IPS-15b (cell line): ENCODE data around the gene P4HB.
A peak's percentile ranks its signal among the peaks of the same experiment; 100 is the strongest.

Experiments used
- H3K27me3 ChIP-seq: one replicate; pipeline ENCODE4 v1.6.1; 2013; ENCODE audit warnings: low read length; ENCODE audit not compliant: control insufficient read depth, insufficient read depth
- H3K36me3 ChIP-seq: one replicate; pipeline ENCODE4 v1.6.1; 2013; ENCODE audit warnings: low read length; ENCODE audit not compliant: control insufficient read depth, insufficient read depth
- H3K4me1 ChIP-seq: one replicate; pipeline ENCODE4 v1.6.1; 2013; ENCODE audit warnings: mild to moderate bottlenecking, low read length; ENCODE audit not compliant: control insufficient read depth, insufficient read depth
- H3K4me3 ChIP-seq: one replicate; pipeline ENCODE4 v1.5.1; 2013; ENCODE audit warnings: low read depth, low read length
- H3K9ac ChIP-seq: one replicate; pipeline ENCODE4 v1.6.1; 2013; ENCODE audit warnings: low read depth, mild to moderate bottlenecking, low read length
- H3K9me3 ChIP-seq: one replicate; pipeline ENCODE4 v1.6.1; 2013; ENCODE audit warnings: mild to moderate bottlenecking, low read length; ENCODE audit not compliant: control insufficient read depth, insufficient read depth

P4HB gene

DNA sequence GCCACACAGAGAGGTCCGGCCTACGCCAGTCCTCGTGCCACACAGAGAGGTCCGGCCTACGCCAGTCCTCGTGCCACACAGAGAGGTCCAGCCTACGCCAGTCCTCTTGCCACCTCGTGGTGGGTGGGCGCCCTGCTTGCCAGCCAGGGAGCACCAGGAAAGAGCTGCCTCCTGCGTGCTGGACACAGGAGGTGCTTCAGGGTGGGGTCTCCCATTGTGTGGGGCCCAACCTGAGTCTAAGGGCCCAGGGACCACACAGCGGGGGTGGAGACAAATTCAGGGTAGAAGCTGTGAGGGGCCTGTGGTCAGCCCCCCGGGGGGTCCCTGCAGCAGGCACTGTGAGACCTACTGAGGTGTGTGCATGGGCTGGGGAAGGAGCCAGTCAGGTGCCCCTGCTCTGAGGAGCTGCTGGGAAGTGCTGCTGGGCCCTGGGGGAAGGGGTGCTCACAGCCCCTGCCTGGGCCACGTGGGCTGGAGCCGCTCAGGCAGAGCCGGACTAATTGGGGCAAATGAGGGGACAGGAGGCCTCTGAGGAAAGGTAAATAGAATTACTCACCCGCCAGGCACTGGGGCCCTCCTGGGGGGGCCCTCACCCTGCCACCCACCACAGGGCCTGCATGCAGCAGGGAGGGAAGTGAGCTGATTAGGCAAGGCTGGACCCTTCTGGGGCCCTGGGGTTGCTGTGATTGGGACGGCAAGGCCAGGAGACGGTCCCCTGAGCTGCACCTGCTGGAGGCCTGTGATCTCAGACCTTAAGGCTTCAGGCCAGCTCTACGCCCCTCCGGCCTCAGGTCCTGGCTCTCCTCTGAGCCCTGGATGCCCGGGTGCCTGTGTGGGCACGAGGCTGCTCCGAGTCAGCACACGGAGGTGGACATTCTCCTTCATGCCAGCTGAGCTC lies 45.3 kb downstream of the P4HB start:
- H3K4me1 ChIP-seq = peaks cover 3% of the 10 kb centered on the region
- H3K27me3 ChIP-seq = no peaks in the 10 kb centered on the region

DNA sequence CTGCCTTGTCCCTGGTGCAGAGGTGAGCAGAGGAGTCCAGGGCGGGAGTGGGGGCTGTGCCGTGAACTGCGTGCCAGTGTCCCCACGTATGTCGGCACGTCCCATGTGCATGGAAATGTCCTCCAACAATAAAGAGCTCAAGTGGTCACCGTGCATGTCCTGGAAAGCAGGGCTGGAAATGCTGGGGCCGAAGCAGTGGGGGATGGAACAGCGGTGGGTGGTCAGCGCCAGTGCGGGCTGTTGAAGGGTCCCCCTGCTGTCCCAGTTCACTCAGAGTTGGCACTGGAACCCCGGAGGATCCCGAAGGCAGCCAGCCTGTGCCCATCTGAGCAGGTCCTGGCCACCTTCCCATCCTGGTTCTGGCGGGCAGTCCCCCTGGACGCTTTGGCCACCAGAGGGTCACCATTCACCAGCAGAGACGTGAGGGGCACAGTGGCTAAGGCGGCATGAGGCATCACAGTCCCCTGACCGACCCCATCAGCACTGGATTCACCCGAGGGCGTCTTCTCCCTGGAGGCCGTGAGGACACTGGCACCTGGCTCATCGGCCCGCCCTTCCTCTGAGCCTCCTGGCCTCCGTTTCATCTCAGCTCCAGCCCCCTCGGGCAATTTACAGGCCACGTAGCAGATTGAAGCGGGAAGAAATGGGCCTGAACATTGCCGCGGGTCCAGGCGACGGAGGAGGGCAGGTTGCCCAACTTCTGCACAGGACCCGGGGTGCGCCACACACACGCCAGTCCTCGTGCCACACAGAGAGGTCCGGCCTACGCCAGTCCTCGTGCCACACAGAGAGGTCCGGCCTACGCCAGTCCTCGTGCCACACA lies 46.3 kb downstream of the P4HB start:
- H3K9me3 ChIP-seq = no peaks in the 10 kb centered on the region
- H3K4me1 ChIP-seq = no peaks in the 10 kb centered on the region
- H3K27me3 ChIP-seq = no peaks in the 10 kb centered on the region
- no peak overlapping the region for H3K9ac ChIP-seq
- H3K4me3 ChIP-seq = no peak overlapping the region
- H3K36me3 ChIP-seq = no peaks in the 10 kb centered on the region

More for the DNA sequence above, 45.3 kb downstream of the P4HB start:
- H3K9ac ChIP-seq = peak overlapping the region; percentile 37
- no peaks in the 10 kb centered on the region for H3K36me3 ChIP-seq
- no peaks in the 10 kb centered on the region for H3K9me3 ChIP-seq
- no peak overlapping the region for H3K4me3 ChIP-seq

DNA sequence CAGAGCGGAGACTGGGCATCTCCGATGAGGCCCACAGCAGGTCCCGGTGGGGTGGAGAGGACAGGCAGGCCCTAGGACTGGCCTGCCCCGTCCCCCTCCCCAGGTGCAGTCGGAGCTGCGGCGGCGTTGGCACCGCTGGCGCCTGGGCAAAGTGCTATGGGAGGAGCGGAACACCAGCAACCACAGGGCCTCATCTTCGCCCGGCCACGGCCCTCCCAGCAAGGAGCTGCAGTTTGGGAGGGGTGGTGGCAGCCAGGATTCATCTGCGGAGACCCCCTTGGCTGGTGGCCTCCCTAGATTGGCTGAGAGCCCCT lies 47.0 kb downstream of the P4HB start:
- Histone ChIP-seq H3K27me3 (no peaks in the 10 kb centered on the region), H3K4me1 (no peaks in the 10 kb centered on the region), H3K9ac (no peak overlapping the region), H3K36me3 (no peaks in the 10 kb centered on the region), H3K9me3 (no peaks in the 10 kb centered on the region), H3K4me3 (no peak overlapping the region)

DNA sequence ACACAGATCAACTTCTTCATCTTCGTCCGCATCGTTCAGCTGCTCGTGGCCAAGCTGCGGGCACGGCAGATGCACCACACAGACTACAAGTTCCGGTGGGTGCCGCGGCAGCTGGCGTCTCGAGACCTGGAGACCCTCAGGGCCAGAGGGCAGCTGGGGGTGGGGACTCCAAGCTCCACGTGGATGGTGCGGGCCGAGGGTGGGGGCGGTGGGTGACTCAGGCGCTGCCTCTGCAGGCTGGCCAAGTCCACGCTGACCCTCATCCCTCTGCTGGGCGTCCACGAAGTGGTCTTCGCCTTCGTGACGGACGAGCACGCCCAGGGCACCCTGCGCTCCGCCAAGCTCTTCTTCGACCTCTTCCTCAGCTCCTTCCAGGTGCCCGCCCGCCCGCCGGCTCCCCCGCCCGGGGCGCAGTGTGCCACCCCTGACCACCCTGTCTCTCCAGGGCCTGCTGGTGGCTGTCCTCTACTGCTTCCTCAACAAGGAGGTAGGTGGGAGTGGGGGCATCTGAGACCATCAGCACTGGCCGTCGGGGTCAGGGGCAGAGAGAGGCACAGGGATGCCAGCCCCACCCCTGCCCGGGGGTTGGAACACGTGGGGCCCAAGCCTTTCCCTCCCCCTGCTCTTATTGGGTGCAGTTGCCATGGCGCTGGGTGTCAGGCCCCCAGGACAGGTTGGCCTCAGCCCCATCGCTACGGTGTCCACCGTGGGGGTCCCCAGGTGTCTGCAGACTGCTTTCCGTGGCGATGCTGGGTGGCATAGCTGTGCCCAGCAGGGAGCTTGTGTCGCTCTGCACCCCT lies 47.6 kb downstream of the P4HB start:
- Histone ChIP-seq H3K9ac (no peak overlapping the region), H3K27me3 (no peaks in the 10 kb centered on the region), H3K4me3 (no peak overlapping the region), H3K9me3 (no peaks in the 10 kb centered on the region), H3K36me3 (no peaks in the 10 kb centered on the region), H3K4me1 (no peaks in the 10 kb centered on the region)

DNA sequence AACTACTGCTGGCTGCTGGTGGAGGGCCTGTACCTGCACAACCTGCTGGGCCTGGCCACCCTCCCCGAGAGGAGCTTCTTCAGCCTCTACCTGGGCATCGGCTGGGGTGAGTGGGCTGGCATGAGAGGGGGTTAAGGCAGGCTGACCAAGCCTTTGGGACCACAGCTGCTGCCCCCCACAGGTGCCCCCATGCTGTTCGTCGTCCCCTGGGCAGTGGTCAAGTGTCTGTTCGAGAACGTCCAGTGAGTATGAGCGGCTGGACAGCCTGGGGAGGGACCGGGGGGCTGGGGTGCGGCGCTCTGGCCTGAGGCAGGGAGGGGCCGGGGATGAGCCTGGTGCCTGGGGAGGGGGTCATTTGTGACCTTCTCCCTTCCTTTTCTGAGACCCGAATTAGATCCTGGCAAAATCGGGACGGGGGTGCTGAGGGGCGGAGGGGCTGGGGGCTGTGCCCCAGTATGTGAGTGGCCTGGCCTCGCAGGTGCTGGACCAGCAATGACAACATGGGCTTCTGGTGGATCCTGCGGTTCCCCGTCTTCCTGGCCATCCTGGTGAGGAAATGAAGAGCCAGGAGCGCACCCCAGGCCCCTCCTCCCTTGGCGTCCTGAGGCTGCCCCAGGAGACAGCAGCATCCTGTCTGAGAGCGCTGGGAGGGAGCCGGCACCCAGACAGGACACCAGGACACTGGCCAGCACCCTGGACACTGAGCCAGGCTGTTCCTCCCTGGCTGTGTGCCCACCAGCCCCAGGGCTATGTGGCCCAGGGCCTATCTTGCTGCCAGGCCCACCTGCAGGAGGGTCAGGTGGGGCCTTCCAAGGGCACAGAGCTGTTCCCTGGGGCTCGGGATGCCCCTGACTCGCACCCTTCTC lies 48.4 kb downstream of the P4HB start:
- H3K4me1 ChIP-seq = no peaks in the 10 kb centered on the region
- no peaks in the 10 kb centered on the region for H3K27me3 ChIP-seq
- H3K4me3 ChIP-seq = no peak overlapping the region
- no peak overlapping the region for H3K9ac ChIP-seq
- no peaks in the 10 kb centered on the region for H3K36me3 ChIP-seq
- no peaks in the 10 kb centered on the region for H3K9me3 ChIP-seq

DNA sequence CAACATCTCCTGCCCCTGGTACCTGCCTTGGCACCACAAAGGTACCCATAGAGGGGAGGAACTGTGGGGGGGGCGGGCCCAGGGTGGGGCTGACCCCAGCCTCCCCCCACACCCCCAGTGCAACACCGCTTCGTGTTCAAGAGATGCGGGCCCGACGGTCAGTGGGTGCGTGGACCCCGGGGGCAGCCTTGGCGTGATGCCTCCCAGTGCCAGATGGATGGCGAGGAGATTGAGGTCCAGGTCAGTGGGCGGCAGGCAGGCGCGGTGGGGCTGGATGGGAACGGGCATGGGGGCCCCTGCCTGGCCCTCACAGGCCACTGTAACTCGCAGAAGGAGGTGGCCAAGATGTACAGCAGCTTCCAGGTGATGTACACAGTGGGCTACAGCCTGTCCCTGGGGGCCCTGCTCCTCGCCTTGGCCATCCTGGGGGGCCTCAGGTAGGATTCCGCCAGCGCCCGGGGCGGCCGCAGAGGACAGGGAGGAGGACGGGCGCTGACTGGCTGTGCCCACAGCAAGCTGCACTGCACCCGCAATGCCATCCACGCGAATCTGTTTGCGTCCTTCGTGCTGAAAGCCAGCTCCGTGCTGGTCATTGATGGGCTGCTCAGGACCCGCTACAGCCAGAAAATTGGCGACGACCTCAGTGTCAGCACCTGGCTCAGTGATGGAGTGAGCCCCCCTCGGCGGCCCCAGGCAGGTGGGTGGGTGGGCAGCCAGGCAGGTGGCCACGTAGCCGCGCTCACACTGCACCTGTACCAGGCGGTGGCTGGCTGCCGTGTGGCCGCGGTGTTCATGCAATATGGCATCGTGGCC lies 49.2 kb downstream of the P4HB start:
- Histone ChIP-seq H3K4me1 (no peaks in the 10 kb centered on the region), H3K9me3 (no peaks in the 10 kb centered on the region), H3K27me3 (peaks cover under 1% of the 10 kb centered on the region), H3K4me3 (no peak overlapping the region), H3K9ac (no peak overlapping the region), H3K36me3 (no peaks in the 10 kb centered on the region)

DNA sequence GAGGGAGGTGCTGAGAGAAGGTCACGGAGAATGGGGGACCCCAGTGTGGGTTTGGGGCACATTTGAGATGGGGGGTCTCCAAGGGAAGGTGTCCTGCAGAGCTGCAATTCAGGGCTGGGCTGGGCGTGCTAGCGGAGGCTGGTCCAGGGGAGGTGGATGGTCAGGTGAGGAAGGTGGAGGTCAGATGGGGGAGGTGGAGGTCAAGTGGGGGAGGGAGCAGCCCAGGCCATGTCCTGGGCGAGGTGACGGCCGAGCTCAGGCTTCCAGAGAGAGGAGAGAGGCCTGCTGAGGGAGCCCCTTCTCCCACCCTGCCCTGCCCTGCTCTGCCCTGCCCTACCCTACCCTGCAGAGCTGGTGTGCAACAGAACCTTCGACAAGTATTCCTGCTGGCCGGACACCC lies 49.9 kb downstream of the P4HB start:
- peaks cover 6% of the 10 kb centered on the region for H3K27me3 ChIP-seq
- H3K4me1 ChIP-seq = no peaks in the 10 kb centered on the region

DNA sequence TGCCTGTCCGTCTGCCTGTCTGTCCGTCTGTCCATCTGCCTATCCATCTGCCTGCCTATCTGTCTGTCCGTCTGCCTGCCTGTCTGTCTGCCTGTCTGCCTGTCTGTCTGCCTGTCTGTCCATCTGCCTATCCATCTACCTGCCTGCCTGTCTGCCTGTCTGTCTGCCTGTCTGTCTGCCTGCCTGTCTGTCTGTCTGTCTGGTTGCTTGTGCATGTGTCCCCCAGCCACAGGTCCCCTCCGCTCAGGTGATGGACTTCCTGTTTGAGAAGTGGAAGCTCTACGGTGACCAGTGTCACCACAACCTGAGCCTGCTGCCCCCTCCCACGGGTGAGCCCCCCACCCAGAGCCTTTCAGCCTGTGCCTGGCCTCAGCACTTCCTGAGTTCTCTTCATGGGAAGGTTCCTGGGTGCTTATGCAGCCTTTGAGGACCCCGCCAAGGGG lies 50.8 kb downstream of the P4HB start:
- H3K9ac ChIP-seq = no peak overlapping the region
- H3K4me1 ChIP-seq = no peaks in the 10 kb centered on the region
- no peaks in the 10 kb centered on the region for H3K9me3 ChIP-seq
- peaks cover 11% of the 10 kb centered on the region for H3K27me3 ChIP-seq
- no peaks in the 10 kb centered on the region for H3K36me3 ChIP-seq
- H3K4me3 ChIP-seq = no peak overlapping the region

More for the DNA sequence above, 49.9 kb downstream of the P4HB start:
- H3K9me3 ChIP-seq = no peaks in the 10 kb centered on the region
- H3K36me3 ChIP-seq = no peaks in the 10 kb centered on the region
- no peak overlapping the region for H3K4me3 ChIP-seq
- no peak overlapping the region for H3K9ac ChIP-seq

DNA sequence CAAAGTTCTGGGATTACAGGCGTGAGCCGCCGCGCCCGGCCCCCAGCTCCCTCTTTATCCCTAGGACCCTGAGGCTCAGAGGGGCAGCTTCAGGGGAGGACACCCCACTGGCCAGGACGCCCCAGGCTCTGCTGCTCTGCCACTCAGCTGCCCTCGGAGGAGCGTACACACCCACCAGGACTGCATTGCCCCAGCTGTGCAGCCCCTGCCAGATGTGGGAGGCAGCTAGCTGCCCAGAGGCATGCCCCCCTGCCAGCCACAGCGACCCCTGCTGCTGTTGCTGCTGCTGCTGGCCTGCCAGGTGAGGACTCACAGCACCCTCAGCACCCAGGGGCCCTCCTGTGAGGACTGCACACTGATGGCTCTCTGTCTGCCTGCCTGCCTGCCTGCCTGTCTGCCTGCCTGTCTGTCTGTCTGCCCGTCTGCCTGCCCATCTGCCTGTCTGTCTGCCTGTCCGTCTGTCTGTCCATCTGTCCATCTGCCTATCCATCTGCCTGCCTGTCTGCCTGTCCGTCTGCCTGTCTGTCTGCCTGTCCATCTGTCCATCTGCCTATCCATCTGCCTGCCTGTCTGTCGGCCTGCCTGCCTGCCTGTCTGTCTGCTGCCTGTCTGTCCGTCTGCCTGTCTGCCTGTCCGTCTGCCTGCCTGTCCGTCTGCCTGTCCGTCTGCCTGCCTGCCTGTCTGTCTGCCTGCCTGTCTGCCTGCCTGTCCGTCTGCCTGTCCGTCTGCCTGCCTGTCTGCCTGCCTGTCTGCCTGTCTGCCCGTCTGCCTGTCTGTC lies 51.4 kb downstream of the P4HB start:
- no peaks in the 10 kb centered on the region for H3K36me3 ChIP-seq
- no peak overlapping the region for H3K9ac ChIP-seq
- H3K4me3 ChIP-seq = no peak overlapping the region
- peaks cover 13% of the 10 kb centered on the region for H3K27me3 ChIP-seq
- no peaks in the 10 kb centered on the region for H3K4me1 ChIP-seq
- H3K9me3 ChIP-seq = no peaks in the 10 kb centered on the region

DNA sequence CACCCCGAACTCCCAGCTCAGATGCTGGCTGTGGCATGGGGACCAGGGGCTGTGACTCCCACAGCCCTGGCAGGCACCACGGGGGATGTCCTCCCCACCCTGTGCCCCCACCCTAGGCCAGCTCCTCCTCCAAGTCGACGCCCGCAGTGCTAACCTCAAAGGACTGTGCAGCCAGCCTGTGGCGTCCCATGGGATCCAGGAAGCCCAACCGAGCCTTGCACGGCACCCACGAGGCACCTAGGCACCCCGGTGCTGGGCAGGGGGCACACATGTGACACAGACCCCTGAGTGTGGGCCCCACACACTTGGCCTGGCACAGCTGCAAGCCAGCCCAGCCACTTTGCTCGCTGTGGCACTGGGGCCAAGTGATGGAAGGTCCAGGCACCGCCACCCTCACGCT lies 52.5 kb downstream of the P4HB start:
- Histone ChIP-seq H3K4me3 (no peak overlapping the region), H3K9ac (no peak overlapping the region), H3K27me3 (peaks cover 23% of the 10 kb centered on the region), H3K9me3 (no peaks in the 10 kb centered on the region), H3K4me1 (no peaks in the 10 kb centered on the region), H3K36me3 (no peaks in the 10 kb centered on the region)
